ENCODE data around the gene NYAP2.

Gene NYAP2

DNA sequence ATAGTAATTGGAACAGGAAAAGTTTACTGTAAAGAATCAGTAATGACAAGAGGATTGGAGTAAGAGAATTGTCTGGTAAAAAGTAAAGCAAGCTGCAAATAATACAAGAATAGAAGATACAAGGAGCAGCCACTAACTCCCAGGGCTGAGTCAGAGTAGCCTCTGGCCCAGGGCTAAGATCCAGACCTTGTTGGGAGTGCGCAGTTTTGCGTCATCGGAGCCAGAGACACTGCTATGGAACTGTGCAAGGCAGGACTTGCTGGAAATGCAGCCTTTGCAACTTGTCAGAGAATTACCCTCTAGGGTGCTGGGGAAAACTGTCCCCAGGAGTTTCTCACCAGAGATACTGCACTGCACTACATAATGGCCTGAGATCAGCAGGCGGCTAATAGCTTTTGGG is 135.2 kb downstream of the NYAP2 start:
- no peak for DNase-seq (ENCODE audit: low spot score)

DNA sequence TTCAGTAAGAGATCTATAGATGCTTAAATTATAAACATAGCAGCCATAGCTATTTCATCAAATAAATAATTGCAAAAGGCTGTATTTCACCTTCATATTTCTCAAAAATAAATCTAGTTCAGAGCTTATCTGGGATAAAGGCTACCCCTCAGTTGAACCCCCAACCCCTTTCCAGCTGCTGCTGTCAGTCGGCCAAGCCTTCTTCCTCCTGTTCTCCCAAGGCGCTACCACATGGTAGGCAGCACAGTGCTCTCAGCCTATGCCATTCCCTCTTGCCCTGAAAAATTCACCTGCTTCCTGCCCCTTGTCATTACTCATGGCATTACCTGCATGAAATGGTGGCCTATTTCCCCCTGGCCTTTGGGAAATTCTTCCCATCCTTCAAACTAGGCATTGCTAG is 136.5 kb downstream of the NYAP2 start:
- no peak for DNase-seq (ENCODE audit: low spot score)
- TF ChIP-seq, protein P1, sequence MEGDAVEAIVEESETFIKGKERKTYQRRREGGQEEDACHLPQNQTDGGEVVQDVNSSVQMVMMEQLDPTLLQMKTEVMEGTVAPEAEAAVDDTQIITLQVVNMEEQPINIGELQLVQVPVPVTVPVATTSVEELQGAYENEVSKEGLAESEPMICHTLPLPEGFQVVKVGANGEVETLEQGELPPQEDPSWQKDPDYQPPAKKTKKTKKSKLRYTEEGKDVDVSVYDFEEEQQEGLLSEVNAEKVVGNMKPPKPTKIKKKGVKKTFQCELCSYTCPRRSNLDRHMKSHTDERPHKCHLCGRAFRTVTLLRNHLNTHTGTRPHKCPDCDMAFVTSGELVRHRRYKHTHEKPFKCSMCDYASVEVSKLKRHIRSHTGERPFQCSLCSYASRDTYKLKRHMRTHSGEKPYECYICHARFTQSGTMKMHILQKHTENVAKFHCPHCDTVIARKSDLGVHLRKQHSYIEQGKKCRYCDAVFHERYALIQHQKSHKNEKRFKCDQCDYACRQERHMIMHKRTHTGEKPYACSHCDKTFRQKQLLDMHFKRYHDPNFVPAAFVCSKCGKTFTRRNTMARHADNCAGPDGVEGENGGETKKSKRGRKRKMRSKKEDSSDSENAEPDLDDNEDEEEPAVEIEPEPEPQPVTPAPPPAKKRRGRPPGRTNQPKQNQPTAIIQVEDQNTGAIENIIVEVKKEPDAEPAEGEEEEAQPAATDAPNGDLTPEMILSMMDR (IDR thresholded peaks at IDR 0.05; ENCODE audit: extremely low read depth, missing control alignments) = no peak

More for the DNA sequence above, 135.2 kb downstream of the NYAP2 start:
- TF ChIP-seq, protein P1 (IDR thresholded peaks at IDR 0.05; ENCODE audit: extremely low read depth, missing control alignments) = no peak

DNA sequence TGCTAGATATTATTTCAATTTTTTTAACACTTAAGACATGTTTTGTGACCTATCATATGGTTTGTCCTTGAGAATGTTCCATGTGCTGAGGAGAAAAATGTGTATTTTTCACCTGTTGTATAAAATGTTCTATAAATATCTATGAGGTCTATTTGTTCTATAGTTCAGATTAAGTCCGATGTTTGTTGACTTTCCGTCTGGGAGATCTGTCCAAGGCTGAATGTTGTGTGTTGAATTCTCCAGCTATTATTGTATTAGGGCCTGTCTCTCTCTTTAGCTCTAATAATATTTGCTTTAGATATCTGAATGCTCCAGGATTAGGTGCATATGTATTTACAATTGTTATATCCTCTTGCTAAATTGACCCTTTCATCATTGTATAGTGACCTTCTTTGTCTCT is 144.1 kb downstream of the NYAP2 start:
- no peak for DNase-seq (ENCODE audit: low spot score)
- TF ChIP-seq, protein P1 (IDR thresholded peaks at IDR 0.05; ENCODE audit: extremely low read depth, missing control alignments) = no peak

DNA sequence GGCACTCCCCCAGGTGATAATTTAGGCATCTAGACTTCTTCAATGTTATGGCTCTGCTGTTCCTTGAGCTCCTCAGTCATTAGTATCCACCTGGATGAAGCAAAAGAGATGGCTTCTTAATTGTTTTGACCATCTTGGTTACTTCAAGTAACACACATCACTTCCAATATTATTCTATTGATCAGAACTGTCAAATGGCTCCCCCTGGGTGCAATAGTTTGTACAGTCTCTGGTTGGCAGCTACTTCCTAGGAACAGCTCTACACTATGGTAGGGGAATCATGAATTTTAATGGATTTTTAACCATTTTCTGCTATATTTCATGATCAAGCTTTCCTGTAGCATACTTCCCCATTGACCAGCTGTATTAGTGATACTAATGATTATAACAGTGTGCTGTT is 157.0 kb downstream of the NYAP2 start:
- TF ChIP-seq, protein P1 (IDR thresholded peaks at IDR 0.05; ENCODE audit: extremely low read depth, missing control alignments) = no peak
- no peak for DNase-seq (ENCODE audit: low spot score)

DNA sequence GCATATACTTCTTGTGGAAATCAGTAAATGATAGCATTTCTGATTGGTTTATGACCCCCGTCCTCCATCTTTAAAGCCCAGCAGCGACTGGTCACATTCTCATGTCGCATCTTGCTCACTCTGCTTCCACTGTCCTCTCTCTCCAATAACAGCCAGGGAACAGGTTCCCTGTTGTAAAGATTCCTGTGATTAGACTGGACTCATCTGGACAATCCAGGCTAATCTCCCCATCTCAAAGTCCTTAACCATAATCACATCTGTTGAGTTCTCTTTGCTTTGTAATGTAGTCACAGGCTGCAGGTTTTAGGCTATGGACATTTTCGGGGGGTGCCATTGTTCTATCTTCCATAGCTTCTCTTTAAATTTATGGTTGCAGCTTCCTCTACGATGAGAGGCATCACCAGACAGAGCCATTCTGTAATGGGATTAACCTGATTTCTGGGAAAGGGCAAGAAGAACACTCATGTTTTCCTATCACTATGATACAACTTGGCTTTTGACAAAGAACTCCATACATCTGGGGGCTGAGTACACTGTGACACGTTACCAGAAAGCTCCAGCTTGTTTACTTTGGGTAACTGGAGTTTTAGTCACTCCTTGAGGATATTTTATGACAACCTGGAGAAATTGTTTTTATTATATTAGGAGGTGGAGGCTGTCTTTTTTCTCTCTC is 159.0 kb downstream of the NYAP2 start:
- TF ChIP-seq, protein P1 (IDR thresholded peaks at IDR 0.05; ENCODE audit: extremely low read depth, missing control alignments) = no peak
- DNase-seq (ENCODE audit: low spot score) = no peak

DNA sequence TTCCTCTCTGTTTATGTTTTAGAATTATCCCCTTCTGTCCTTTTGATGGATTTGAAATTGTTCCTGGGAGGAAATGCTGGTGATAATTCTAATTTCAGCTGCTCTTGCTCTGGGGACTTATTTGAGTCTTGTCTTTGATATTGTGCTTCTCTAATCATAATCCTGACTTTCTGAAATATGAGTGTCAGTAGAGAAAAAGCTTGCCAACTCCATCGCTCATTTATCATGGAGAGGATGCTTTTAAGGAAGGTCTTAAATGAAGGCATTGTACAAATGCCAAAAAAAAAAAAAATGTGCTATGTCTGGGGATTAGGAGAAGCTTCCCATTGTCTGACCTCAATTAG is 159.5 kb downstream of the NYAP2 start:
- DNase-seq (ENCODE audit: low spot score) = no peak
- TF ChIP-seq, protein P1 (IDR thresholded peaks at IDR 0.05; ENCODE audit: extremely low read depth, missing control alignments) = no peak

DNA sequence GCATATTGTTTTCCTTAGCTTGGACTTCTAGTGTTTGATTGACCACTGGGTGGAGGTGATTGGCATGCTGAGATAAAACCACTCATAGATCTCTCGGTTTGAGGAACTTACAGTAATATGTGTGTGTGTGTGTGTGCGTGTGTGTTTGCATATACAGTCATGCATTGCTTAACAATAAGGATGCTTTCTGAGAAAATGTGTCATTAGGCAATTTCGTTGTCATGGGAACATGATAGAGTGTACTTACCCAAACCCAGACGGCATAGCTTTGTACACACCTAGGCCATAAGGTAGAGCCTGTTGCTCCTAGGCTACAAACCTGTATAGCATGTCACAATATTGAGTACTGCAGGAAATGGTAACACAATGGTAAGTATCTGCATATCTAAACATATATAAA is 167.3 kb downstream of the NYAP2 start:
- TF ChIP-seq, protein P1 (IDR thresholded peaks at IDR 0.05; ENCODE audit: extremely low read depth, missing control alignments) = no peak
- no peak for DNase-seq (ENCODE audit: low spot score)

All from GM20000 (cell line).